Type B pancreatic cell (in vitro differentiated cells): ENCODE measurements around the gene PRRC2C. TPM values are rescaled to one million over a fixed set of nuclear protein-coding genes. Genes with fewer than 3 reads are reported as not detected.
A peak's percentile ranks its signal among the peaks of the same experiment; 100 is the strongest.

Experiments used
- DNase-seq: peaks from one replicate; pipeline ENCODE4 v3.0.0; 2021; ENCODE audit warnings: mixed read lengths; ENCODE audit not compliant: unreplicated experiment; ENCODE audit errors: extremely low spot score
- H3K27ac Mint-ChIP-seq: 2 replicates; pipeline ENCODE4 v1.8.0; 2021; ENCODE audit warnings: mild to moderate bottlenecking, mixed read lengths
- H3K27me3 Mint-ChIP-seq: 2 replicates; pipeline ENCODE4 v1.8.0; 2021; ENCODE audit warnings: mixed read lengths
- H3K36me3 Mint-ChIP-seq: 2 replicates; pipeline ENCODE4 v1.8.0; 2021; ENCODE audit warnings: mixed read lengths
- H3K4me1 Mint-ChIP-seq: one replicate; pipeline ENCODE4 v1.8.0; 2021; ENCODE audit warnings: mixed read lengths; ENCODE audit not compliant: unreplicated experiment
- H3K4me3 Mint-ChIP-seq: 2 replicates; pipeline ENCODE4 v1.8.0; 2021; ENCODE audit warnings: mild to moderate bottlenecking, mixed read lengths
- H3K9me3 Mint-ChIP-seq: 2 replicates; pipeline ENCODE4 v1.8.0; 2021; ENCODE audit warnings: mixed read lengths
- total RNA-seq: library from RNA; stranded (reverse); gene quantifications from 2 replicates; pipeline ENCODE4 v1.2.1, GENCODE V29; 2021; ENCODE audit warnings: low replicate concordance
- TF ChIP-seq, protein P1 (sequence below): fragments of 200-600 bp; sonication (generic); conservative IDR thresholded peaks from 2 replicates; pipeline ENCODE4 v1.5.0; 2021; ENCODE audit warnings: antibody characterized with exemption, mild to moderate bottlenecking

PRRC2C gene
- total RNA-seq, 1 donor from 2014 or later = 172 TPM

DNA sequence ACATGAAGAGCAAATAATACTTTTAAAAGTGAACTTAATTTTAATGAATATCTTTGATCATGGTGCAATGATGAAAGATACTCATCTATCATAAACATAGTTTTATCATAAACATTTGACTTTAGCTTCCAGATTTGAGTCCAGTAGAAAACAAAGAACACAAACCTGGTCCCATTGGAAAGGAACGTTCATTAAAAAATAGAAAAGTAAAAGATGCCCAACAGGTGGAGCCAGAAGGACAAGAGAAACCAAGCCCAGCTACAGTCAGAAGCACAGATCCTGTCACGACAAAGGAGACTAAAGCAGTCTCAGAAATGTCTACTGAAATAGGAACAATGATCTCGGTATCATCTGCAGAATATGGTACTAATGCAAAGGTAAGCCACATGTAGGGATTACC is 81.1 kb downstream of the PRRC2C start:
- peaks cover 38% of the 10 kb centered on the region for H3K36me3 Mint-ChIP-seq
- TF ChIP-seq, protein P1, sequence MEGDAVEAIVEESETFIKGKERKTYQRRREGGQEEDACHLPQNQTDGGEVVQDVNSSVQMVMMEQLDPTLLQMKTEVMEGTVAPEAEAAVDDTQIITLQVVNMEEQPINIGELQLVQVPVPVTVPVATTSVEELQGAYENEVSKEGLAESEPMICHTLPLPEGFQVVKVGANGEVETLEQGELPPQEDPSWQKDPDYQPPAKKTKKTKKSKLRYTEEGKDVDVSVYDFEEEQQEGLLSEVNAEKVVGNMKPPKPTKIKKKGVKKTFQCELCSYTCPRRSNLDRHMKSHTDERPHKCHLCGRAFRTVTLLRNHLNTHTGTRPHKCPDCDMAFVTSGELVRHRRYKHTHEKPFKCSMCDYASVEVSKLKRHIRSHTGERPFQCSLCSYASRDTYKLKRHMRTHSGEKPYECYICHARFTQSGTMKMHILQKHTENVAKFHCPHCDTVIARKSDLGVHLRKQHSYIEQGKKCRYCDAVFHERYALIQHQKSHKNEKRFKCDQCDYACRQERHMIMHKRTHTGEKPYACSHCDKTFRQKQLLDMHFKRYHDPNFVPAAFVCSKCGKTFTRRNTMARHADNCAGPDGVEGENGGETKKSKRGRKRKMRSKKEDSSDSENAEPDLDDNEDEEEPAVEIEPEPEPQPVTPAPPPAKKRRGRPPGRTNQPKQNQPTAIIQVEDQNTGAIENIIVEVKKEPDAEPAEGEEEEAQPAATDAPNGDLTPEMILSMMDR = no peak

DNA sequence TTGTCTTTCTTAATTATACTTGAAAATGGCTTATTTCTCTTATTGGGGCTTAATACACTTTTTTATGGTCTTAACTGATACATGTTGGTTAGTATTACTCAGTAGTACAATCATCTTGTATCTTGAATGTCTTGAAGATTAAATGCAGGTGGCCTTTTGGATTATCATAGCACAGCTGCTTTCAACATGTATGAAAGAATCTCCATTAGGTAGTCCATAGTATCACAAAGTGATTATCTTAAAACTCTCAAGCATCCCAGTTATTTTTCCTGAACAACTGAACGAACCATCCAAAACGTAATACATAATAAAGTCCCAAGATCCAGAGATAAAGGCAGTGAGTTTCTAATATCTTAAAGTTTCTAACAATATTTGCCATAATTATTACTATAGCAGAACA is 85.0 kb downstream of the PRRC2C start:
- Mint-ChIP-seq H3K36me3 (peaks cover 48% of the 10 kb centered on the region), H3K4me1 (no peaks in the 10 kb centered on the region), H3K27me3 (no peaks in the 10 kb centered on the region), H3K27ac (no peak overlapping the region), H3K4me3 (no peak overlapping the region), H3K9me3 (no peaks in the 10 kb centered on the region)
- DNase-seq = no peak
- TF ChIP-seq, protein P1 = no peak

More for the DNA sequence above, 81.1 kb downstream of the PRRC2C start:
- Mint-ChIP-seq H3K27me3 (no peaks in the 10 kb centered on the region), H3K9me3 (no peaks in the 10 kb centered on the region), H3K4me1 (no peaks in the 10 kb centered on the region), H3K4me3 (no peak overlapping the region), H3K27ac (no peak overlapping the region)
- DNase-seq = no peak

DNA sequence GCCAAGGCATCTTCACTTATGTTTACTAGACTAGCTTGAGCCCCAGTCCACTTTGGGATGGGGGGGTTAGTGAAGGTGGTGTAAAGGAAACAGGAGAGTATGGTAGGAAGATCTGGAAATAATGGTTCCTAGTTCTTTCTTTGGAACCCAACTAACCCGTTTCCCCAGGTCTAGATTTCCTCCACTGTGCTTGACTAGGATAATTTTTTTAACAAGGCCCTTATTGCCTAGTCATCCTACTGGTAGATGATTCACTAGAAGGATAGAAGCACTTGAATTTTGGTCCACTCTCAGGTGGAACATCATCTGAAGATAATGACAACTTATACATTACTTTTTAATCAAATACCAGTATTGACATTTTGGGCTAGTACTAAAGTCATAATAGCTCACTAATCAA is 90.8 kb downstream of the PRRC2C start:
- H3K36me3 Mint-ChIP-seq = peaks cover 48% of the 10 kb centered on the region

DNA sequence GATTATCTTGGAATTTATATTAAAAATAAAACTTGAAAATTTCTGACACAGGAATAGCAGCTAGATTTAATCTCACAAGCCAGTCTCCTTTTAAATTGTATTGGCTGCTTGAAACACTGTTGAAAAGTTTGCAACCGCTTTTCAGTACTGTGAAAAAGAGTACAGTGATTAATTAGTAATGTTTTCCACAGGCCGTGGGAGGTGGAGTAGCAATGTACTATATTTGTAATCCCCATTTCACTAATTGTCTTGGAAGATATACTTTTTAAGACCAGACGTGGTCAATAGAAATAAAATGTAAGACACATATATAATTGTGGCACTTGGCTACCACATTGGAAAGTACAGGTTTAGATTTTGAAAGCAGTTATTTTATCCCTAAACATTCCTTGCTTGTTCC is 95.9 kb downstream of the PRRC2C start:
- Mint-ChIP-seq H3K27ac (no peak overlapping the region), H3K4me1 (no peaks in the 10 kb centered on the region), H3K9me3 (no peaks in the 10 kb centered on the region), H3K36me3 (peaks cover 42% of the 10 kb centered on the region), H3K27me3 (no peaks in the 10 kb centered on the region), H3K4me3 (no peak overlapping the region)
- DNase-seq = no peak
- TF ChIP-seq, protein P1 = no peak

More for the DNA sequence above, 90.8 kb downstream of the PRRC2C start:
- TF ChIP-seq, protein P1 = no peak
- Mint-ChIP-seq H3K27ac (peak overlapping the region; percentile 20), H3K27me3 (no peaks in the 10 kb centered on the region), H3K9me3 (no peaks in the 10 kb centered on the region), H3K4me3 (no peak overlapping the region), H3K4me1 (no peaks in the 10 kb centered on the region)
- no peak for DNase-seq

DNA sequence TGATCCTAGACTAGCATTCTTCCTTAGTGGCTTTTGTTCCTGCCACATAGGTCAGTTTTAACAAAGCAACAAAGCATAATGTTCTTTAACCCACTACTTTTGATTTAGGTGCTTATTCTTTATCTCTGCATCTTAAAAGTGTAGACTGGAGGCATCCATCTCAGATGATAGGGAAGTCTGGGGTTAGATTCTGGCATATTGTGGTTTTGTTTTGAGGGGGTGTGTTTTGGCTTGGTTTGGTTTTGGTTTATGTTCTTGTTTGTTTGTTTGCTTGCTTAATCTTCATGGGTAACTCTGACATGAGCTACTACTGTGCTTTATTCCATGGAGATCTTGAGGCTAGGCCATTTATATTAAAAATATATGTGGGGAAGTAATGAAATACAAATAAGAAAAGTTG is 96.4 kb downstream of the PRRC2C start:
- peaks cover 40% of the 10 kb centered on the region for H3K36me3 Mint-ChIP-seq
- H3K4me1 Mint-ChIP-seq = no peaks in the 10 kb centered on the region
- DNase-seq = no peak
- H3K27ac Mint-ChIP-seq = no peak overlapping the region
- TF ChIP-seq, protein P1 = no peak
- no peaks in the 10 kb centered on the region for H3K9me3 Mint-ChIP-seq
- H3K4me3 Mint-ChIP-seq = no peak overlapping the region
- H3K27me3 Mint-ChIP-seq = no peaks in the 10 kb centered on the region

DNA sequence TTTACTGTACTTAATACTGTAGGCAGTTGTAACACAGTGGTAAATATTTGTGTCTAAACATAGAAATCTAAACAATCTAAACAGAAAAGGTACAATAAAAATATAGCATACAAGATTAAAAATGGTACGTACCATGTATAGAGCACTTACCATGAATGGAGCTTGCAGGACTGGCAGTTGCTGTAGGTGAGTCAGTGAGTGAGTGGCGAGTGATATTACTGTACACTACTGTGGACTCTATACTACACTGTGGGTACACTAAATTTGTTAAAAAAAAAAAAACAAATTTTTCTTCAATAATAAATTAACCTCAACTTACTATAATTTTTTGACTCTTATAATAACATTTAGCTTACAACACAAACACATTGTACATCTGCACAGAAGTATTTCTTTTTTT is 97.3 kb downstream of the PRRC2C start:
- Mint-ChIP-seq H3K27ac (no peak overlapping the region), H3K9me3 (no peaks in the 10 kb centered on the region), H3K27me3 (no peaks in the 10 kb centered on the region), H3K36me3 (peaks cover 40% of the 10 kb centered on the region), H3K4me3 (no peak overlapping the region), H3K4me1 (no peaks in the 10 kb centered on the region)
- no peak for DNase-seq
- TF ChIP-seq, protein P1 = no peak
